IPS-15b (cell line): Measurements from ENCODE around the gene GRM5.

Experiments used
- H3K27me3 ChIP-seq: one replicate; pipeline ENCODE4 v1.6.1; 2013; ENCODE audit warnings: low read length; ENCODE audit not compliant: control insufficient read depth, insufficient read depth
- H3K36me3 ChIP-seq: one replicate; pipeline ENCODE4 v1.6.1; 2013; ENCODE audit warnings: low read length; ENCODE audit not compliant: control insufficient read depth, insufficient read depth
- H3K4me1 ChIP-seq: one replicate; pipeline ENCODE4 v1.6.1; 2013; ENCODE audit warnings: mild to moderate bottlenecking, low read length; ENCODE audit not compliant: control insufficient read depth, insufficient read depth
- H3K4me3 ChIP-seq: one replicate; pipeline ENCODE4 v1.5.1; 2013; ENCODE audit warnings: low read depth, low read length
- H3K9ac ChIP-seq: one replicate; pipeline ENCODE4 v1.6.1; 2013; ENCODE audit warnings: low read depth, mild to moderate bottlenecking, low read length
- H3K9me3 ChIP-seq: one replicate; pipeline ENCODE4 v1.6.1; 2013; ENCODE audit warnings: mild to moderate bottlenecking, low read length; ENCODE audit not compliant: control insufficient read depth, insufficient read depth

The GRM5 gene

GRCh38 chr11:88689548-88690240, 376.1 kb downstream of the GRM5 start:
- H3K4me1 ChIP-seq, result no peaks in the 10 kb centered on the region
- H3K36me3 ChIP-seq, result no peaks in the 10 kb centered on the region
- H3K9me3 ChIP-seq, result no peaks in the 10 kb centered on the region
- H3K9ac ChIP-seq, result no peak overlapping the region
- H3K4me3 ChIP-seq, result no peak overlapping the region
- no peaks in the 10 kb centered on the region for H3K27me3 ChIP-seq

GRCh38 chr11:88683024-88683423, 382.8 kb downstream of the GRM5 start:
- Histone ChIP-seq H3K27me3 (no peaks in the 10 kb centered on the region), H3K4me1 (no peaks in the 10 kb centered on the region), H3K9me3 (no peaks in the 10 kb centered on the region), H3K36me3 (no peaks in the 10 kb centered on the region), H3K9ac (no peak overlapping the region), H3K4me3 (no peak overlapping the region)

GRCh38 chr11:88680806-88681205, 385.0 kb downstream of the GRM5 start:
- H3K9me3 ChIP-seq, result no peaks in the 10 kb centered on the region
- no peak overlapping the region for H3K9ac ChIP-seq
- H3K27me3 ChIP-seq, result no peaks in the 10 kb centered on the region
- no peaks in the 10 kb centered on the region for H3K4me1 ChIP-seq
- no peak overlapping the region for H3K4me3 ChIP-seq
- H3K36me3 ChIP-seq, result no peaks in the 10 kb centered on the region

GRCh38 chr11:88666364-88666763, 399.4 kb downstream of the GRM5 start:
- no peaks in the 10 kb centered on the region for H3K4me1 ChIP-seq
- H3K9ac ChIP-seq, result no peak overlapping the region
- H3K4me3 ChIP-seq, result no peak overlapping the region

GRCh38 chr11:88657076-88657738, 408.6 kb downstream of the GRM5 start:
- H3K9ac ChIP-seq, result no peak overlapping the region
- no peaks in the 10 kb centered on the region for H3K4me1 ChIP-seq
- no peaks in the 10 kb centered on the region for H3K36me3 ChIP-seq
- H3K27me3 ChIP-seq, result no peaks in the 10 kb centered on the region
- H3K4me3 ChIP-seq, result no peak overlapping the region
- no peaks in the 10 kb centered on the region for H3K9me3 ChIP-seq

More at GRCh38 chr11:88666364-88666763, 399.4 kb downstream of the GRM5 start:
- no peaks in the 10 kb centered on the region for H3K27me3 ChIP-seq
- no peaks in the 10 kb centered on the region for H3K9me3 ChIP-seq
- no peaks in the 10 kb centered on the region for H3K36me3 ChIP-seq

GRCh38 chr11:88656283-88656682, 409.5 kb downstream of the GRM5 start:
- Histone ChIP-seq H3K4me3 (no peak overlapping the region), H3K9ac (no peak overlapping the region), H3K27me3 (no peaks in the 10 kb centered on the region), H3K36me3 (no peaks in the 10 kb centered on the region), H3K9me3 (no peaks in the 10 kb centered on the region), H3K4me1 (no peaks in the 10 kb centered on the region)

- H3K9me3 ChIP-seq, result no peaks in the 10 kb centered on the region
- H3K9ac ChIP-seq, result no peak overlapping the region
- H3K27me3 ChIP-seq, result no peaks in the 10 kb centered on the region
- no peak overlapping the region for H3K4me3 ChIP-seq
- H3K36me3 ChIP-seq, result no peaks in the 10 kb centered on the region
- H3K4me1 ChIP-seq, result no peaks in the 10 kb centered on the region
These were observed 410.1 kb downstream of the GRM5 start for GRCh38 chr11:88655656-88656055.

- no peaks in the 10 kb centered on the region for H3K9me3 ChIP-seq
- no peaks in the 10 kb centered on the region for H3K27me3 ChIP-seq
- H3K9ac ChIP-seq, result no peak overlapping the region
- no peaks in the 10 kb centered on the region for H3K36me3 ChIP-seq
- H3K4me3 ChIP-seq, result no peak overlapping the region
- no peaks in the 10 kb centered on the region for H3K4me1 ChIP-seq
These were observed 410.6 kb downstream of the GRM5 start for GRCh38 chr11:88655196-88655595.

- Histone ChIP-seq H3K4me3 (no peak overlapping the region), H3K9me3 (no peaks in the 10 kb centered on the region), H3K36me3 (no peaks in the 10 kb centered on the region), H3K27me3 (no peaks in the 10 kb centered on the region), H3K4me1 (no peaks in the 10 kb centered on the region), H3K9ac (no peak overlapping the region)
These were observed 414.2 kb downstream of the GRM5 start for GRCh38 chr11:88651556-88651955.

- H3K9ac ChIP-seq, result no peak overlapping the region
- H3K9me3 ChIP-seq, result no peaks in the 10 kb centered on the region
- H3K4me3 ChIP-seq, result no peak overlapping the region
- no peaks in the 10 kb centered on the region for H3K36me3 ChIP-seq
- H3K27me3 ChIP-seq, result no peaks in the 10 kb centered on the region
- H3K4me1 ChIP-seq, result no peaks in the 10 kb centered on the region
These were observed 421.1 kb downstream of the GRM5 start for GRCh38 chr11:88644724-88645123.

- Histone ChIP-seq H3K4me1 (peaks cover 2% of the 10 kb centered on the region), H3K27me3 (no peaks in the 10 kb centered on the region), H3K9ac (no peak overlapping the region), H3K4me3 (no peak overlapping the region), H3K36me3 (no peaks in the 10 kb centered on the region), H3K9me3 (no peaks in the 10 kb centered on the region)
These were observed 433.6 kb downstream of the GRM5 start for GRCh38 chr11:88632163-88632562.

- no peak overlapping the region for H3K4me3 ChIP-seq
These were observed 434.3 kb downstream of the GRM5 start for GRCh38 chr11:88631497-88631896.

More at GRCh38 chr11:88631497-88631896, 434.3 kb downstream of the GRM5 start:
- Histone ChIP-seq H3K36me3 (no peaks in the 10 kb centered on the region), H3K9ac (no peak overlapping the region), H3K9me3 (no peaks in the 10 kb centered on the region), H3K27me3 (no peaks in the 10 kb centered on the region), H3K4me1 (peaks cover 2% of the 10 kb centered on the region)
